ENCODE data around the gene PELI1. TPM values are rescaled to one million over a fixed set of nuclear protein-coding genes. Genes with fewer than 3 reads are reported as not detected.

The PELI1 gene
- total RNA-seq, 4 donors from 2014 or later = 13.7 to 31.1 (median 19.7) TPM

DNA sequence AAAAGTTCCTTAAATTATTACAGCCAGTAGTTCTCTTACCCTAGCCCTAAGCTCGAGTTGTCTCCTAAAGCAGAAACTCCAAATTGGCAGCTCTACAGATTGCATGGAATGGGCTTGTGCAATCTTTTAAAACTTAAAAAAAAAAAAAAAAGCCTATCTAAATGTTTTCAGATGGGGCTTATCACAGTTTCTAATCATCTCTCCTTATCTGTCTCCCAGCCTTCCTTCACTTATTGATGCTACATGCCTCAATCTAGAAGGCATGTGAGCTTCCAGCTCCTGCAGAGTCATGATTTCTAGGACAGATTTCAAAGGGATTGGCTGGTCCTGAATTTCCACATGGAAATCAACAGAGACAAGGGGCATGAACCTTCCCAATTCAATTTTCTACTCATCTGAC lies 33.1 kb upstream of the PELI1 start:
- TF ChIP-seq CTCF (IDR thresholded peaks at IDR 0.05) (no peak), POLR2A (IDR thresholded peaks at IDR 0.05; ENCODE audit: low read depth) (no peak), EP300 (IDR thresholded peaks at IDR 0.05) (no peak), POLR2AphosphoS5 (IDR thresholded peaks at IDR 0.05) (no peak)
- no peaks in the 10 kb centered on the region for H3K36me3 ChIP-seq
- DNase-seq (ENCODE audit: extremely low spot score) = no peak
- no peak overlapping the region for H3K4me3 ChIP-seq
- H3K4me1 ChIP-seq = no peaks in the 10 kb centered on the region
- H3K27me3 ChIP-seq = no peaks in the 10 kb centered on the region
- WGBS = 29% methylated on average over 1 of the region's 1 CpG
- no peak overlapping the region for H3K27ac ChIP-seq (replicated peaks in 1 of 4)
- intact Hi-C loops (cut with DNase I) = no loop called here
- H3K9me3 ChIP-seq = no peaks in the 10 kb centered on the region

DNA sequence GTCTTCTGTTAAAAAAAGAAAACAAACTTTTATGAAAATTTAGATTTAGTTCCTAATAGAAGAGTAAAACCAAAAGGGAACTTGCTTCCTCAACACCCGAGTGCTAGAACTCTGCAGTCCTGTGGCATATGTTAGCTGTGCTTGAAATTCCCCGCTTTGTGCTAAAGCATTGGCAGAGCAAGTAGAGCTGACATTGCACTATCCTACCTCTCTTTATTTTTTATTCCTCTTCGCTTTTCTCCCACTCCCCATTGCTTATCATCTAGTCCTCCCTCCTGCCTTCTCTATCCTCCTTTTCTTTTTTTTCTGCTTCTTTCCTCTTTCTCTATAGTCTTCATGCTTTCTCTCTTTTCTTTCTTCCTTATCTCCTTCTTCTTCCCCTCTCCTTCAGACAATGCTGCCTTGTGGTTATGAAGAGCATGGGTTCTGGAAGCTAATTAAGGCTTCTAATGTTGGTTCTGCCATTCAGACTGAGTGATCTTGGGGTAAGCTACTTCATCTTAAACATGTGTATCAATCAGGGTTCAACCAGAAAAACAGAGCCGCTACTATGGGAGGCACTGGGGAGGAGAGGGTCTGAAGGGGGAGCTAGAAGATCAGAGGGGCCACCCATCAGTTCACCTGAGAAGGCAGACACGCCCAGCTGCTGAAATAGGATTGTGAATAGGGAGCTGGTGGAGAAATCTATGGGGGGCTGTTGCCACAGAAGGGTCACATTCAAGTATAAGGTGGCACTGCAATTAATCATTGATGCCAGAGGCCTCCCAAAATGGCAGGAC lies 31.4 kb upstream of the PELI1 start:
- no peak overlapping the region for H3K27ac ChIP-seq (replicated peaks in 1 of 4)
- 91% methylated on average over 5 of the region's 5 CpGs for WGBS

DNA sequence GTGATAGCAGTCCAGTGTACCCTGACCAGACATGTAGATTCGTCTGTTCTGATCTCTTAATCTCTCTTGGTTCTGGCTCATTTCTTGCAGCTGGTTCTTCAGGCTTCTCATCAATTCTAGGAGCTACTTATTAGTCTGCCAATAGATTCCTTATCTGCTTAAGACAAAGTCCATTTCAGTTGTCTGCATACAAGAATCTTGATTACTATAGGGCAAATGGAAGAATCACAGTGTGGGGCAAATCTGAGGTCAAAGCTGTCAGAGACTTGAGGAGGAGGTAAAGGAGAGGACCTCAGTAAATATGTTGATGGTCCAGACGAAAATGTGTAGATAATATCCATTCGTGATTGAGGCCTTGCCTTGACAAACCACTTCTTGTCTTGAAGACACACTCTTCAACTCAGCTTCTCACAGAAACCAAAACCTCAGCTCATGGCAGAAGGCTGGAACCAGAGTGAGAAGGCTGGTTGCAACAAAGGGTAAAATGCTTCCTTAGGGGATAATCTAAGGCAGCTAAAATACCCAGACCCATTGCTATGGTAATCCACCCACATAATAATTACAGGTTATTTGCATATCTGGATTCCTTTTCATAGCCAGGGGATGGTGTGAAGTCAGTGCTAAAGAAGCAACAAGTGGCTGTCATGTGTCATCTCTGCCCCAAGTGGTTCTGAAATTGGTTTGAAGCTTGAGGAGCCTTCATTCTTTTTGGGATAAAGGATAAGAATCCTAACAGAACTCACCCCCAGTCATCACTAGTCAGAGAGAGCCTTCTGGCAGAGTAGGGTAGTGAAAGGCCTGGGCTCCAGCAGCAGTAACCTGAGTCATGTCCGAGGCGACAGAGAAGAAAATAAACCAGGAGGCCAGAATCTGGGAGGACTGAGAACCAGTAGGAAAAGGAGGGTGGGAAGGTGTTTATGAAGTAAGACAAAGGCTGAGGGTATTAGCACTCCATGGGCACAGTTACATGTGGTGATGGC lies 29.2 kb upstream of the PELI1 start:
- intact Hi-C loops (cut with DNase I) = no loop called here
- Histone ChIP-seq H3K4me1 (no peaks in the 10 kb centered on the region), H3K9me3 (no peaks in the 10 kb centered on the region), H3K4me3 (no peak overlapping the region), H3K36me3 (no peaks in the 10 kb centered on the region), H3K27ac (replicated peaks in 1 of 4) (no peak overlapping the region), H3K27me3 (no peaks in the 10 kb centered on the region)
- DNase-seq (ENCODE audit: extremely low spot score) = no peak
- no peak for TF ChIP-seq POLR2A (IDR thresholded peaks at IDR 0.05; ENCODE audit: low read depth)
- no peak for TF ChIP-seq EP300 (IDR thresholded peaks at IDR 0.05)
- no peak for TF ChIP-seq CTCF (IDR thresholded peaks at IDR 0.05)
- no peak for TF ChIP-seq POLR2AphosphoS5 (IDR thresholded peaks at IDR 0.05)
- WGBS = 91% methylated on average over 5 of the region's 5 CpGs

More for the DNA sequence above, 31.4 kb upstream of the PELI1 start:
- intact Hi-C loops (cut with DNase I) = no loop called here
- no peak for TF ChIP-seq EP300 (IDR thresholded peaks at IDR 0.05)
- no peak for DNase-seq (ENCODE audit: extremely low spot score)
- no peaks in the 10 kb centered on the region for H3K36me3 ChIP-seq
- H3K27me3 ChIP-seq = no peaks in the 10 kb centered on the region
- H3K4me1 ChIP-seq = no peaks in the 10 kb centered on the region
- no peaks in the 10 kb centered on the region for H3K9me3 ChIP-seq
- no peak overlapping the region for H3K4me3 ChIP-seq

- Histone ChIP-seq H3K4me1 (no peaks in the 10 kb centered on the region), H3K9me3 (no peaks in the 10 kb centered on the region), H3K4me3 (no peak overlapping the region), H3K27me3 (no peaks in the 10 kb centered on the region), H3K27ac (replicated peaks in 1 of 4) (no peak overlapping the region), H3K36me3 (no peaks in the 10 kb centered on the region)
- no peak for TF ChIP-seq POLR2AphosphoS5 (IDR thresholded peaks at IDR 0.05)
- TF ChIP-seq EP300 (IDR thresholded peaks at IDR 0.05) = no peak
- no peak for TF ChIP-seq CTCF (IDR thresholded peaks at IDR 0.05)
- no peak for TF ChIP-seq POLR2A (IDR thresholded peaks at IDR 0.05; ENCODE audit: low read depth)
- no peak for DNase-seq (ENCODE audit: extremely low spot score)
- intact Hi-C loops (cut with DNase I) = no loop called here
- WGBS = 90% methylated on average over 1 of the region's 1 CpG
Measured at GRCh38 chr2:64168756-64169155, 24.5 kb upstream of the PELI1 start.

DNA sequence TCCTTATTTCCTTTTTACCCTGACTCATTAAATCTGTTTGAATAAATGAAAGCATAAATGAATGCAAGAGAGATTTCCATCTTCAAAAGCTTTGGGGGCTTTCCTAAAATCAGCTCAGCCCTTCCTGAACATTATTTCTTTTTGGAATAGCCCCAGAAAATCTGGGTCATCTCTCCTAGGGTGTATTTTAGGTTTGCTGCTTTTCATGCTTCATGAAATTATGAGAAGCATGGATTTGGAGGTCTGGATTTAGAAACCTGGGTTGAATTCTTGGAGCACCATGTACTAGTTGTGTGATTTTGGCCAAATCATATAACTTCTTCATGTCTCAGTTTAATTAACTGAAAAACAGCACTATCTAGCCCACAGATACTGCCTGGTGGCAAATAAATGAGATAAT lies 24.0 kb upstream of the PELI1 start:
- Histone ChIP-seq H3K4me3 (no peak overlapping the region), H3K4me1 (no peaks in the 10 kb centered on the region), H3K36me3 (no peaks in the 10 kb centered on the region), H3K9me3 (no peaks in the 10 kb centered on the region), H3K27me3 (no peaks in the 10 kb centered on the region), H3K27ac (replicated peaks in 1 of 4) (no peak overlapping the region)
- TF ChIP-seq CTCF (IDR thresholded peaks at IDR 0.05) (no peak), POLR2AphosphoS5 (IDR thresholded peaks at IDR 0.05) (no peak), EP300 (IDR thresholded peaks at IDR 0.05) (no peak), POLR2A (IDR thresholded peaks at IDR 0.05; ENCODE audit: low read depth) (no peak)
- intact Hi-C loops (cut with DNase I) = no loop called here
- DNase-seq (ENCODE audit: extremely low spot score) = no peak
